Measurements from ENCODE around the gene FHIT. TPM values are rescaled to one million over a fixed set of nuclear protein-coding genes. Genes with fewer than 3 reads are reported as not detected.

The FHIT gene
- total and polyA plus RNA-seq, 4 donors: 6.9 to 16.5 (median 9.9) TPM

GRCh38 chr3:61184956-61185355 lies 66.3 kb downstream of the FHIT start:
- DNase-seq (ENCODE audit: low read depth in 4 of 6, low spot score in 6 of 6): peak in 2 of 6 donors; percentile 23 to 41
- no peak overlapping the region for H3K4me3 ChIP-seq (ENCODE audit: low read depth, low read length)
- no peaks in the 10 kb centered on the region for H3K9me3 ChIP-seq (ENCODE audit: control insufficient read depth, insufficient read depth, low read length)
- H3K36me3 ChIP-seq (ENCODE audit: control insufficient read depth, insufficient read depth, low read length): no peaks in the 10 kb centered on the region
- no peaks in the 10 kb centered on the region for H3K27me3 ChIP-seq (ENCODE audit: control insufficient read depth, insufficient read depth, low read length)
- no peaks in the 10 kb centered on the region for H3K4me1 ChIP-seq (ENCODE audit: control insufficient read depth, insufficient read depth, low read length)
- no peak overlapping the region for H3K27ac ChIP-seq (ENCODE audit: low read depth, low read length)
- WGBS (ENCODE audit: insufficient coverage): 19% methylated on average over 2 of the region's 4 CpGs

- Histone ChIP-seq H3K27me3 (ENCODE audit: control insufficient read depth, insufficient read depth, low read length) (no peaks in the 10 kb centered on the region), H3K4me1 (ENCODE audit: control insufficient read depth, insufficient read depth, low read length) (no peaks in the 10 kb centered on the region), H3K4me3 (ENCODE audit: low read depth, low read length) (no peak overlapping the region), H3K36me3 (ENCODE audit: control insufficient read depth, insufficient read depth, low read length) (no peaks in the 10 kb centered on the region), H3K27ac (ENCODE audit: low read depth, low read length) (no peak overlapping the region), H3K9me3 (ENCODE audit: control insufficient read depth, insufficient read depth, low read length) (no peaks in the 10 kb centered on the region)
- DNase-seq (ENCODE audit: low read depth in 4 of 6, low spot score in 6 of 6): no peak
Observed at GRCh38 chr3:61182662-61183061, 68.6 kb downstream of the FHIT start.

DNA sequence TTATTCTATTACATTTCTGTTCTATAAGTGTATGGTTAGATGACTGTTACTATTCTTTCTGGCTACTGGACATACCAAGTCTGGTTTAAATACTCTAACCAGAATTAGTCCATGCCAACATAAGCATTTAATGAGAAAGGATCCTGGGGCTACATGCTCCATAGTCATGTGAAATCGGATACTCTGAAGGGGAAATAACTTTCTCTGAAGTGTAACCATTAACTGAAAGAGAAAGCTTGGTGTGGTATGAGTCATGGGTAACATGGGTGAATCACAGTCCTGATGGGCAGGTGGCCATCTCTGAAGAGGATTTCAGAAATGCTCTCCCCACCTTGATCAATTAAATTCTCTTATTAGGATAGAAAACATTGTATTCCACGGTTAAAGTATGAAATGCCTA lies 69.4 kb downstream of the FHIT start:
- DNase-seq (ENCODE audit: low read depth in 4 of 6, low spot score in 6 of 6): no peak

GRCh38 chr3:61180206-61180605 lies 71.0 kb downstream of the FHIT start:
- Histone ChIP-seq H3K4me1 (ENCODE audit: control insufficient read depth, insufficient read depth, low read length) (no peaks in the 10 kb centered on the region), H3K4me3 (ENCODE audit: low read depth, low read length) (no peak overlapping the region), H3K27ac (ENCODE audit: low read depth, low read length) (no peak overlapping the region), H3K27me3 (ENCODE audit: control insufficient read depth, insufficient read depth, low read length) (no peaks in the 10 kb centered on the region), H3K9me3 (ENCODE audit: control insufficient read depth, insufficient read depth, low read length) (peaks cover 1% of the 10 kb centered on the region), H3K36me3 (ENCODE audit: control insufficient read depth, insufficient read depth, low read length) (no peaks in the 10 kb centered on the region)
- WGBS (ENCODE audit: insufficient coverage): no CpG with 5 or more reads among the region's 2 CpGs
- peak in 1 of 6 donors; percentile 17 for DNase-seq (ENCODE audit: low read depth in 4 of 6, low spot score in 6 of 6)

More for the DNA sequence above, 69.4 kb downstream of the FHIT start:
- WGBS (ENCODE audit: insufficient coverage): no CpG with 5 or more reads among the region's 2 CpGs
- Histone ChIP-seq H3K36me3 (ENCODE audit: control insufficient read depth, insufficient read depth, low read length) (no peaks in the 10 kb centered on the region), H3K27ac (ENCODE audit: low read depth, low read length) (no peak overlapping the region), H3K4me3 (ENCODE audit: low read depth, low read length) (no peak overlapping the region), H3K27me3 (ENCODE audit: control insufficient read depth, insufficient read depth, low read length) (no peaks in the 10 kb centered on the region), H3K9me3 (ENCODE audit: control insufficient read depth, insufficient read depth, low read length) (no peaks in the 10 kb centered on the region), H3K4me1 (ENCODE audit: control insufficient read depth, insufficient read depth, low read length) (no peaks in the 10 kb centered on the region)

GRCh38 chr3:61178167-61178566 lies 73.1 kb downstream of the FHIT start:
- H3K36me3 ChIP-seq (ENCODE audit: control insufficient read depth, insufficient read depth, low read length): no peaks in the 10 kb centered on the region
- no peak overlapping the region for H3K4me3 ChIP-seq (ENCODE audit: low read depth, low read length)
- no peaks in the 10 kb centered on the region for H3K27me3 ChIP-seq (ENCODE audit: control insufficient read depth, insufficient read depth, low read length)
- 100% methylated on average over 1 of the region's 3 CpGs for WGBS (ENCODE audit: insufficient coverage)
- H3K27ac ChIP-seq (ENCODE audit: low read depth, low read length): no peak overlapping the region
- no peaks in the 10 kb centered on the region for H3K4me1 ChIP-seq (ENCODE audit: control insufficient read depth, insufficient read depth, low read length)
- peaks cover 1% of the 10 kb centered on the region for H3K9me3 ChIP-seq (ENCODE audit: control insufficient read depth, insufficient read depth, low read length)
- DNase-seq (ENCODE audit: low read depth in 4 of 6, low spot score in 6 of 6): no peak

GRCh38 chr3:61177450-61177849 lies 73.8 kb downstream of the FHIT start:
- Histone ChIP-seq H3K9me3 (ENCODE audit: control insufficient read depth, insufficient read depth, low read length) (peaks cover 1% of the 10 kb centered on the region), H3K4me1 (ENCODE audit: control insufficient read depth, insufficient read depth, low read length) (no peaks in the 10 kb centered on the region), H3K36me3 (ENCODE audit: control insufficient read depth, insufficient read depth, low read length) (no peaks in the 10 kb centered on the region), H3K27me3 (ENCODE audit: control insufficient read depth, insufficient read depth, low read length) (no peaks in the 10 kb centered on the region), H3K27ac (ENCODE audit: low read depth, low read length) (no peak overlapping the region), H3K4me3 (ENCODE audit: low read depth, low read length) (no peak overlapping the region)
- no CpG with 5 or more reads among the region's 2 CpGs for WGBS (ENCODE audit: insufficient coverage)
- DNase-seq (ENCODE audit: low read depth in 4 of 6, low spot score in 6 of 6): no peak

DNA sequence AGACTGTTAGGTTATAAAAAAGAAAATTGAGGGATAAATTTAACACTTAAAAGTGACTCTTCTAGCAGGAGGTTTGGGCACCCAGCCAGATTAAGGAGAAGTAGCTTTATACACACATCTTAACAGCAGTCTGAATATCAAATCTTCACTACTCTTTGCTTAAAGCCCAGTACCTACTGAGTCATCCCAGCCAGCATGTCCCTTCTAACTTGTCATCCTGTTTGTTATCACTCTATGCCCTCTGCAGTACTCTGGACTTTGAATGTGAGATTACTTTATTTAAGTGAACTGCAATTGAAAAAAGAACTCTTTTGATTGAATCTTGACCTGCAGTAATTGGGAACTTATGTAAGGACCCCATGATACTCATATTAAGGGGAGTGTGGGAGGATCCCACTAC lies 77.6 kb downstream of the FHIT start:
- peaks cover 1% of the 10 kb centered on the region for H3K9me3 ChIP-seq (ENCODE audit: control insufficient read depth, insufficient read depth, low read length)
- no peak for DNase-seq (ENCODE audit: low read depth in 4 of 6, low spot score in 6 of 6)
- no peak overlapping the region for H3K27ac ChIP-seq (ENCODE audit: low read depth, low read length)
- no peaks in the 10 kb centered on the region for H3K36me3 ChIP-seq (ENCODE audit: control insufficient read depth, insufficient read depth, low read length)
- H3K4me1 ChIP-seq (ENCODE audit: control insufficient read depth, insufficient read depth, low read length): no peaks in the 10 kb centered on the region
- no peaks in the 10 kb centered on the region for H3K27me3 ChIP-seq (ENCODE audit: control insufficient read depth, insufficient read depth, low read length)
- no peak overlapping the region for H3K4me3 ChIP-seq (ENCODE audit: low read depth, low read length)

DNA sequence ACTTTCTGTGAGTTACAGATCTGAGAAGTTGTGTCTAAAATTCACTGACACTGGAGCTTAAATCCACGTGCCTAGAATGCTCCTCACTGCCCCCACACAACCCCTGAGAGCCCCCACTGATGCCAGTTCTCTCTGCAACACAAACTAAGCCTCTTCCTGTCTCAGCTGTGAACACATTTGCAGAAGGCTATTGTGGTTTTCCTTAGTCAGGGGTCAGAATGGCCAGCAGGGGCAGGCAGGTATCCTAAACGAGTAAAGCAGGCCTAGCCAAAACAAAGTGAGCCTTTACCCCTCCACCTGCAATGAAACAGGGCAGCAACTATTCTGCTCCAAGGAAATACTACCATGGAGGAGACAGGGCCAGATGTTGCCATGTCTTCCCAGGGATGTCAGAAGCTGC lies 78.6 kb downstream of the FHIT start:
- H3K4me3 ChIP-seq (ENCODE audit: low read depth, low read length): no peak overlapping the region
- no peak for DNase-seq (ENCODE audit: low read depth in 4 of 6, low spot score in 6 of 6)
- peaks cover 1% of the 10 kb centered on the region for H3K9me3 ChIP-seq (ENCODE audit: control insufficient read depth, insufficient read depth, low read length)
- no peaks in the 10 kb centered on the region for H3K4me1 ChIP-seq (ENCODE audit: control insufficient read depth, insufficient read depth, low read length)
- no peaks in the 10 kb centered on the region for H3K36me3 ChIP-seq (ENCODE audit: control insufficient read depth, insufficient read depth, low read length)
- 50% methylated on average over 1 of the region's 2 CpGs for WGBS (ENCODE audit: insufficient coverage)
- H3K27ac ChIP-seq (ENCODE audit: low read depth, low read length): no peak overlapping the region
- H3K27me3 ChIP-seq (ENCODE audit: control insufficient read depth, insufficient read depth, low read length): no peaks in the 10 kb centered on the region

- DNase-seq (ENCODE audit: low read depth in 4 of 6, low spot score in 6 of 6): no peak
- H3K9me3 ChIP-seq (ENCODE audit: control insufficient read depth, insufficient read depth, low read length): peaks cover 1% of the 10 kb centered on the region
- H3K4me3 ChIP-seq (ENCODE audit: low read depth, low read length): no peak overlapping the region
- H3K4me1 ChIP-seq (ENCODE audit: control insufficient read depth, insufficient read depth, low read length): no peaks in the 10 kb centered on the region
- WGBS (ENCODE audit: insufficient coverage): no CpG with 5 or more reads among the region's 1 CpG
- no peak overlapping the region for H3K27ac ChIP-seq (ENCODE audit: low read depth, low read length)
- H3K36me3 ChIP-seq (ENCODE audit: control insufficient read depth, insufficient read depth, low read length): no peaks in the 10 kb centered on the region
- H3K27me3 ChIP-seq (ENCODE audit: control insufficient read depth, insufficient read depth, low read length): no peaks in the 10 kb centered on the region
Observed at GRCh38 chr3:61172203-61172602, 79.0 kb downstream of the FHIT start.

DNA sequence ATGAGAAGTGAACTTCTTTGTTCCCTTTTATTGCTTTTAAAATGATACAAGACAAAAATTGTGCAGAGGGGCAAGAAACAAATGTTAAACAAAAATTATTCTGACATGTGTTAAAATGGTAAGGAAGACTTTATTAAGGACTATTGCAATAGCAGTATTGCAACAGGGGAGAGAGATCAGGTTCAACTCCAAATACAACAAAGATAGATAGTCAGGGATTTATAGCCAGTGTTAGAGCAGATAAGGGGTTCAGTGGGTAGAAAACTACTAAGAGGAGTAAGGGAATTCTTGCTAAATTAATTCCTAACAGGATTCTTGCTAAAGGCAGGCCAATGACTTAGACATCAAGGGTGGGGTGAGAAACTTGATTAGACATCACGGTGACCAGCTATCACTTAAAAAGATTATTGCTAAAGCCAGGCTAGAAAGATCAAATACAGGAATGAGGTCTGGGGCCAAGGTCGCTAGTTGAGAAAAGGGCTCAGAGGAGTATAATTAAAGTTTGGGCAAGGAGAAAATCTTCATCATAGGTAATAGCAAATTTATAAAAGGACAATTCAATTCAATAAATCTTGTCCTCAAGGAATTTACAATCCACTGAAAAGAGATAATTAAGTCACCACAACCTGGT lies 81.5 kb downstream of the FHIT start:
- H3K36me3 ChIP-seq (ENCODE audit: control insufficient read depth, insufficient read depth, low read length): no peaks in the 10 kb centered on the region
- peaks cover 2% of the 10 kb centered on the region for H3K9me3 ChIP-seq (ENCODE audit: control insufficient read depth, insufficient read depth, low read length)
- no peak overlapping the region for H3K27ac ChIP-seq (ENCODE audit: low read depth, low read length)
- no peak overlapping the region for H3K4me3 ChIP-seq (ENCODE audit: low read depth, low read length)
- H3K27me3 ChIP-seq (ENCODE audit: control insufficient read depth, insufficient read depth, low read length): no peaks in the 10 kb centered on the region
- H3K4me1 ChIP-seq (ENCODE audit: control insufficient read depth, insufficient read depth, low read length): no peaks in the 10 kb centered on the region
- no peak for DNase-seq (ENCODE audit: low read depth in 4 of 6, low spot score in 6 of 6)
- WGBS (ENCODE audit: insufficient coverage): no CpG with 5 or more reads among the region's 2 CpGs

Data from spinal cord (tissue), 10 donors.